Breast epithelium (tissue), 3 donors: ENCODE data around the gene AFMID.

Experiments
- CTCF ChIP-seq, 3 donors: fragments of 450-650 bp; IDR thresholded peaks; one replicate each; pipeline ENCODE4 v1.5.1; 2016 to 2017; ENCODE audit warnings: antibody characterized with exemption in 3 of 3, mild to moderate bottlenecking in 3 of 3, moderate library complexity in 3 of 3
- POLR2A ChIP-seq: fragments of 450-650 bp; IDR thresholded peaks from one replicate; pipeline ENCODE4 v1.6.1; 2016; ENCODE audit warnings: antibody characterized with exemption, mild to moderate bottlenecking, moderate library complexity
- POLR2AphosphoS5 ChIP-seq, 3 donors: sonication (generic); formaldehyde crosslinking; IDR thresholded peaks; one replicate each; pipeline ENCODE4 v1.6.1; 2017; ENCODE audit warnings: antibody characterized with exemption in 3 of 3

GRCh38 chr17:78223061-78223460 lies 35.9 kb downstream of the AFMID start:
- no peak for TF ChIP-seq CTCF (IDR thresholded peaks at IDR 0.05)
- TF ChIP-seq POLR2A = no peak
- no peak for TF ChIP-seq POLR2AphosphoS5 (IDR thresholded peaks at IDR 0.05)
